HepG2 (cell line): ENCODE measurements around the gene MRPL20. TPM values are rescaled to one million over a fixed set of nuclear protein-coding genes. Genes with fewer than 3 reads are reported as not detected.
A peak's percentile ranks its signal among the peaks of the same experiment; 100 is the strongest.

Source experiments
- ATAC-seq: fragments of 200-7000 bp; cut with Tn5 transposase; 3 replicates; pipeline ENCODE4 v1.9.1; 2020; ENCODE audit warnings: mild to moderate bottlenecking, moderate library complexity
- BruUV-seq: library from RNA; stranded (reverse); fragments of 400-500 nt; replicated peaks from 2 replicates; lab custom pipeline; 2021; lab: Mats Ljungman, UMichigan
- CTCF ChIA-PET: fragments of 300-600 bp; formaldehyde crosslinking; extraction: SDS; loops from one replicate; lab custom pipeline; 2021; ENCODE audit warnings: low total read pairs, inconsistent platforms, low intra/inter-chr PET ratio; lab: Yijun Ruan, JAX
- POLR2A ChIA-PET: fragments of 350-600 bp; sonication (Branson Sonifier 250); formaldehyde crosslinking; loops from one replicate; lab custom pipeline; 2020; ENCODE audit warnings: antibody characterized with exemption, inconsistent platforms; lab: Yijun Ruan, JAX
- DNase-seq: peaks from one replicate; pipeline ENCODE4 v3.0.0-alpha.2; 2015; ENCODE audit warnings: low spot score
- FAIRE-seq: peaks from 3 replicates; lab custom pipeline; 2011; peaks lifted over from hg19 to GRCh38; lab: Jason Lieb, UNC
- H2AFZ ChIP-seq: one replicate; pipeline ENCODE4 v1.6.1; 2011; ENCODE audit warnings: low read length, inconsistent platforms
- H3K27ac ChIP-seq: fragments of 300-600 bp; 3 replicates; pipeline ENCODE4 v1.8.0; 2011; ENCODE audit warnings: mixed run types, mild to moderate bottlenecking, mixed read lengths, low read length, inconsistent platforms; ENCODE audit not compliant: insufficient read depth; ENCODE audit errors: extremely low read length
- H3K27me3 ChIP-seq, 2 experiments: fragments of 200-600 bp in 1 of 2; 2 replicates in 1 of 2; 3 replicates in 1 of 2; pipeline versions ENCODE4 v1.6.0 to v1.8.0; 2011; ENCODE audit warnings: low read length in 2 of 2, mild to moderate bottlenecking in 2 of 2, moderate library complexity in 2 of 2, inconsistent platforms in 1 of 2; ENCODE audit not compliant: insufficient read depth in 2 of 2, control insufficient read depth in 1 of 2
- H3K36me3 ChIP-seq, 2 experiments: fragments of 200-600 bp in 1 of 2; replicated peaks in 1 of 2; 2 replicates in 1 of 2; 3 replicates in 1 of 2; pipeline versions ENCODE4 v1.5.1 to v1.8.0; 2011; ENCODE audit warnings: low read length in 2 of 2, inconsistent platforms in 1 of 2; ENCODE audit not compliant: insufficient read depth in 2 of 2, control insufficient read depth in 1 of 2
- H3K4me1 ChIP-seq: 2 replicates; pipeline ENCODE4 v1.5.1; 2012; ENCODE audit warnings: low read length, inconsistent platforms; ENCODE audit not compliant: insufficient read depth
- H3K4me2 ChIP-seq: 2 replicates; pipeline ENCODE4 v1.6.0; 2011; ENCODE audit warnings: low read depth, low read length, inconsistent platforms
- H3K4me3 ChIP-seq, 3 experiments: fragments of 200-600 bp in 1 of 3; sonication (generic), shearing (Covaris generic) in 1 of 3; replicated peaks in 1 of 3; 2 replicates each; pipeline ENCODE4 v1.5.1; 2011 to 2016; ENCODE audit warnings: low read length in 3 of 3, inconsistent platforms in 2 of 3, low read depth in 2 of 3, mild to moderate bottlenecking in 2 of 3, control low read depth in 1 of 3, mixed read lengths in 1 of 3; ENCODE audit not compliant: insufficient read depth in 1 of 3
- H3K79me2 ChIP-seq: one replicate; pipeline ENCODE4 v1.6.1; 2011; ENCODE audit warnings: low read length, inconsistent platforms; ENCODE audit not compliant: insufficient read depth
- H3K9ac ChIP-seq: 2 replicates; pipeline ENCODE4 v1.6.0; 2011; ENCODE audit warnings: mild to moderate bottlenecking, low read depth, low read length, inconsistent platforms; ENCODE audit not compliant: insufficient read depth
- H3K9me3 ChIP-seq: 2 replicates; pipeline ENCODE4 v1.5.1; 2012; ENCODE audit warnings: mild to moderate bottlenecking, low read length
- H4K20me1 ChIP-seq: 2 replicates; pipeline ENCODE4 v1.6.0; 2011; ENCODE audit warnings: inconsistent platforms, mild to moderate bottlenecking, low read length, moderate library complexity; ENCODE audit not compliant: insufficient read depth
- AGO1 ChIP-seq: fragments of 200-400 bp; formaldehyde crosslinking; IDR thresholded peaks from 2 replicates; pipeline ENCODE4 v1.6.1; 2017; ENCODE audit warnings: mild to moderate bottlenecking, low read depth, low read length, moderate library complexity; ENCODE audit not compliant: poor library complexity, severe bottlenecking
- CENPT ChIP-seq: sonication (generic); formaldehyde crosslinking; IDR thresholded peaks from 2 replicates; pipeline ENCODE4 v1.8.0; 2022; ENCODE audit warnings: low read depth, mild to moderate bottlenecking, moderate library complexity, missing genetic modification reagents
- GZF1 ChIP-seq: sonication (generic); formaldehyde crosslinking; IDR thresholded peaks from 2 replicates; pipeline ENCODE4 v1.5.1; 2020; ENCODE audit warnings: mild to moderate bottlenecking, missing genetic modification reagents
- HCFC1 ChIP-seq: fragments of 150-350 bp; IDR thresholded peaks from 2 replicates; pipeline ENCODE4 v1.6.1; 2014; ENCODE audit warnings: low read depth, low read length
- KDM5B ChIP-seq: sonication (generic); formaldehyde crosslinking; IDR thresholded peaks from 2 replicates; pipeline ENCODE4 v1.4.0; 2020; ENCODE audit warnings: missing genetic modification reagents, mild to moderate bottlenecking, borderline replicate concordance
- KLF6 ChIP-seq: IDR thresholded peaks from 2 replicates; pipeline ENCODE4 v1.8.0; 2016; ENCODE audit warnings: missing biosample characterization, missing genetic modification reagents
- PAF1 ChIP-seq: IDR thresholded peaks from 2 replicates; pipeline ENCODE4 v1.6.1; 2016; ENCODE audit warnings: missing genetic modification reagents, missing compliant biosample characterization
- POLR2G ChIP-seq: fragments of 200-400 bp; formaldehyde crosslinking; IDR thresholded peaks from 2 replicates; pipeline ENCODE4 v1.6.1; 2018; ENCODE audit warnings: mild to moderate bottlenecking, low read depth, low read length, moderate library complexity
- REST ChIP-seq, 2 experiments: IDR thresholded peaks; 2 replicates each; pipeline ENCODE4 v1.6.1; 2011 to 2012; ENCODE audit warnings: low read length in 2 of 2, borderline replicate concordance in 1 of 2, low read depth in 1 of 2, mild to moderate bottlenecking in 1 of 2, moderate library complexity in 1 of 2
- RXRA ChIP-seq: sonication (generic); formaldehyde crosslinking; IDR thresholded peaks from 2 replicates; pipeline ENCODE4 v1.5.1; 2020; ENCODE audit warnings: missing genetic modification reagents
- SAFB2 ChIP-seq: sonication (generic); formaldehyde crosslinking; IDR thresholded peaks from 2 replicates; pipeline ENCODE4 v1.5.1; 2020; ENCODE audit warnings: missing genetic modification reagents, low read depth, mild to moderate bottlenecking, borderline replicate concordance
- SP2 ChIP-seq: sonication (generic); formaldehyde crosslinking; IDR thresholded peaks from 2 replicates; pipeline ENCODE4 v1.5.1; 2020; ENCODE audit warnings: mild to moderate bottlenecking, missing genetic modification reagents
- TMF1 ChIP-seq: sonication (generic); formaldehyde crosslinking; IDR thresholded peaks from 2 replicates; pipeline ENCODE4 v1.8.1; 2022; ENCODE audit warnings: low read depth, missing genetic modification reagents
- ZBTB20 ChIP-seq: sonication (generic); formaldehyde crosslinking; IDR thresholded peaks from 2 replicates; pipeline ENCODE4 v1.8.1; 2023; ENCODE audit warnings: missing genetic modification reagents, low read depth, mild to moderate bottlenecking, borderline replicate concordance
- ZBTB21 ChIP-seq: sonication (generic); formaldehyde crosslinking; IDR thresholded peaks from 2 replicates; pipeline ENCODE4 v1.4.0; 2020; ENCODE audit warnings: missing genetic modification reagents
- ZIK1 ChIP-seq: sonication (generic); formaldehyde crosslinking; IDR thresholded peaks from 2 replicates; pipeline ENCODE4 v1.5.0; 2020; ENCODE audit warnings: mild to moderate bottlenecking, low read depth, missing genetic modification reagents, borderline replicate concordance
- ZNF264 ChIP-seq: sonication (generic); formaldehyde crosslinking; IDR thresholded peaks from 2 replicates; pipeline ENCODE4 v1.4.0; 2020; ENCODE audit warnings: missing genetic modification reagents
- ZNF761 ChIP-seq: sonication (generic); formaldehyde crosslinking; conservative IDR thresholded peaks from 2 replicates; pipeline ENCODE4 v1.4.0; 2020; ENCODE audit warnings: mild to moderate bottlenecking, missing genetic modification reagents
- ZSCAN21 ChIP-seq: sonication (generic); formaldehyde crosslinking; IDR thresholded peaks from 2 replicates; pipeline ENCODE4 v1.8.0; 2022; ENCODE audit warnings: mild to moderate bottlenecking, missing genetic modification reagents, moderate library complexity, borderline replicate concordance
- WGBS: methylation state at CpG from one replicate; pipeline ENCODE4 v1.1.6; 2017; ENCODE audit warnings: low lambda C conversion rate; 5-methylcytosine and 5-hydroxymethylcytosine counted together
- in situ Hi-C: cut with HindIII; loops from 2 replicates; pipeline ENCODE4 v1.10.0; 2017; ENCODE audit warnings: low pct_unique_long_range_greater_than_20kb; ENCODE audit not compliant: extremely low pct_ligation_motif_present
- intact Hi-C: fragments of 100-400 bp; cut with micrococcal nuclease; formaldehyde crosslinking; loops from one replicate; pipeline ENCODE4 v1.10.0; 2022; ENCODE audit not compliant: unreplicated experiment
- polyA plus RNA-seq, 8 experiments: library from polyadenylated mRNA; depleted of rRNA in 3 of 8; stranded (reverse) in 7 of 8; unstranded in 1 of 8; fragments of >200 nt; fragmentation: Illumina TruSeq in 4 of 8; extraction: Trizol in 4 of 8; gene quantifications; 2 replicates each; pipeline versions ENCODE4 v1.2.1 to v1.2.3, GENCODE V29; 2011 to 2016; ENCODE audit warnings: low read depth in 4 of 8, missing spikeins in 1 of 8, mixed read lengths in 1 of 8; ENCODE audit not compliant: insufficient read depth in 1 of 8
- total RNA-seq, 5 experiments: library from RNA; depleted of rRNA; stranded (reverse); fragments of >200 nt; fragmentation: Illumina TruSeq; extraction: Trizol; gene quantifications; 2 replicates each; pipeline ENCODE4 v1.2.3, GENCODE V29; 2016; ENCODE audit warnings: low read depth in 1 of 5
- TF ChIP-seq, protein P1 (sequence below): sonication (generic); formaldehyde crosslinking; IDR thresholded peaks from 2 replicates; pipeline ENCODE4 v1.5.1; 2020; ENCODE audit warnings: mild to moderate bottlenecking, missing genetic modification reagents, borderline replicate concordance

MRPL20 gene
- total and polyA plus RNA-seq, 2 of the 13 experiments (the other 11 are each of a cell fraction or from before 2014, with no cell fraction given): 59.2 to 127 TPM

- Histone ChIP-seq H3K4me3 (peak overlapping the region; percentile 69 to 74 (median 71)), H3K36me3 (no peaks in the 10 kb centered on the region), H3K79me2 (peaks cover 4% of the 10 kb centered on the region), H3K27me3 (no peaks in the 10 kb centered on the region), H3K27ac (peak overlapping the region; percentile 88), H3K4me1 (peaks cover 57% of the 10 kb centered on the region), H4K20me1 (no peaks in the 10 kb centered on the region), H3K9ac (peak overlapping the region; percentile 80), H3K9me3 (no peaks in the 10 kb centered on the region), H2AFZ (no peak overlapping the region), H3K4me2 (peak overlapping the region; percentile 92)
- intact Hi-C loops: no loop called here
- in situ Hi-C loops: no loop called here
- CTCF ChIA-PET: no interaction called here
- 27% methylated on average over 3 of the region's 18 CpGs for WGBS
- BruUV-seq: TSS peak; percentile 79
- no peak for DNase-seq
- POLR2A ChIA-PET: interaction anchor here (0.6 to 4.0 kb wide), 6 partner anchors 10 to 49 kb away, joined by 3 to 38 read pairs (median 10); partner anchors contain the start of genes AURKAIP1, CCNL2, DVL1 and MRPL20
- ATAC-seq: peak; percentile 6
- FAIRE-seq: no peak
- no peak for TF ChIP-seq REST (IDR thresholded peaks at IDR 0.05; ENCODE audit: borderline replicate concordance in 1 of 2, low read depth in 1 of 2, low read length in 2 of 2)
- TF ChIP-seq ZSCAN21 (CRISPR knock-in tag): peak; percentile 24; the same call in 1 of the 2 replicates
- 0 out of 2 replicates have a peak, but pooled peaks have one; percentile 9 for TF ChIP-seq ZNF761 (CRISPR knock-in tag)
- 0 out of 2 replicates have a peak, but pooled peaks have one; percentile 34 for TF ChIP-seq POLR2G
- TF ChIP-seq PAF1 (CRISPR knock-in tag): no peak
- TF ChIP-seq SP2 (CRISPR knock-in tag): no peak
- 0 out of 2 replicates have a peak, but pooled peaks have one; percentile 3 for TF ChIP-seq SAFB2 (CRISPR knock-in tag)
- no peak for TF ChIP-seq KLF6 (CRISPR knock-in tag)
- no peak for TF ChIP-seq RXRA (CRISPR knock-in tag)
- TF ChIP-seq TMF1 (CRISPR knock-in tag): no peak
- TF ChIP-seq ZBTB21 (CRISPR knock-in tag): 0 out of 2 replicates have a peak, but pooled peaks have one; percentile 36
- no peak for TF ChIP-seq GZF1 (CRISPR knock-in tag)
- TF ChIP-seq KDM5B (CRISPR knock-in tag): no peak; the same call in 1 of the 2 replicates
- 0 out of 2 replicates have a peak, but pooled peaks have one; percentile 30 for TF ChIP-seq ZNF264 (CRISPR knock-in tag)
- TF ChIP-seq CENPT (CRISPR knock-in tag): no peak
- no peak for TF ChIP-seq ZIK1 (CRISPR knock-in tag)
- TF ChIP-seq HCFC1: no peak
- no peak for TF ChIP-seq ZBTB20 (CRISPR knock-in tag)
- TF ChIP-seq AGO1: peak; percentile 82
- TF ChIP-seq, protein P1, sequence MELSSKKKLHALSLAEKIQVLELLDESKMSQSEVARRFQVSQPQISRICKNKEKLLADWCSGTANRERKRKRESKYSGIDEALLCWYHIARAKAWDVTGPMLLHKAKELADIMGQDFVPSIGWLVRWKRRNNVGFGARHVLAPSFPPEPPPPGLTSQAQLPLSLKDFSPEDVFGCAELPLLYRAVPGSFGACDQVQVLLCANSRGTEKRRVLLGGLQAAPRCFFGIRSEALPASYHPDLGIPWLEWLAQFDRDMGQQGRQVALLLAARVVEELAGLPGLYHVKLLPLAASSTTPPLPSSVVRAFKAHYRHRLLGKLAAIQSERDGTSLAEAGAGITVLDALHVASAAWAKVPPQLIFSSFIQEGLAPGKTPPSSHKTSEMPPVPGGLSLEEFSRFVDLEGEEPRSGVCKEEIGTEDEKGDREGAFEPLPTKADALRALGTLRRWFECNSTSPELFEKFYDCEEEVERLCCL (CRISPR knock-in tag): 0 out of 2 replicates have a peak, but pooled peaks have one; percentile 19
These were observed 49.1 kb downstream of the MRPL20 start for GRCh38 chr1:1357871-1358432.
